ENCODE data around the gene HRAS. TPM values are rescaled to one million over a fixed set of nuclear protein-coding genes. Genes with fewer than 3 reads are reported as not detected.

Gene HRAS
- total and polyA plus RNA-seq, 2 donors (not counting 1 experiment from before 2014, with no cell fraction given) = 63.5 to 86.0 TPM

DNA sequence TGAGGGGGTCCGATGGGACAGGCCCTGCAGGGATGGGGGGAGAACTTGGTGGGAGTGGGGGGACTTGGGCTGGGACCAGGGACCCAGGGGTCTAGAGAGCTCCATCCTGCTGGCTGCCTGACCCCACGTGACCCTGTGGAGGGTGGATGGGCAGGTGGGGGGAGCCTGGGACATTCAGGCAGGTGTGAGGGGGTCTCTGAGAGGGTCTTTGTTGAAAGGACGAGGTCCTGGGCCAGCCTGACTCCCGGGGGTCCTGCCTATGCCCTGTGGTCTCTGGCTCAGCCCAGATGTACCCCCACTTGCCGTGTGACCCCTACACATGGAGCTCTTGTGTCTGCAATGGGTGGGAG is 9.4 kb upstream of the HRAS start:
- H3K27me3 Mint-ChIP-seq = no peaks in the 10 kb centered on the region
- Histone ChIP-seq H3K4me3 (ENCODE audit: control extremely low read depth in 1 of 5, extremely low read depth in 1 of 5, insufficient read depth in 1 of 5, low read depth in 2 of 5, low read length in 4 of 5) (no peak overlapping the region), H3K4me1 (ENCODE audit: control insufficient read depth in 2 of 2, insufficient read depth in 2 of 2, low read length in 2 of 2) (peaks cover 0 to 4% of the 10 kb centered on the region in 2 donors), H3K27me3 (replicated peaks in 1 of 4; ENCODE audit: control extremely low read depth in 1 of 4, control insufficient read depth in 3 of 4, insufficient read depth in 4 of 4, low read length in 3 of 4) (no peaks in the 10 kb centered on the region), H3K9ac (ENCODE audit: low read length) (no peak overlapping the region), H3K27ac (ENCODE audit: low read length in 2 of 2) (no peak overlapping the region), H3K36me3 (replicated peaks in 1 of 2; ENCODE audit: control extremely low read depth in 1 of 2, control insufficient read depth in 1 of 2, extremely low read depth in 1 of 2, insufficient read depth in 2 of 2, low read length in 1 of 2) (peaks cover 0 to 2% of the 10 kb centered on the region in 2 experiments), H3K9me3 (ENCODE audit: control extremely low read depth in 1 of 3, control insufficient read depth in 2 of 3, insufficient read depth in 1 of 3, low read length in 2 of 3) (no peaks in the 10 kb centered on the region), H2AFZ (ENCODE audit: insufficient read depth, low read depth, low read length, poor library complexity, severe bottlenecking) (no peak overlapping the region), H3K79me2 (ENCODE audit: control insufficient read depth, insufficient read depth, low read length) (peaks cover 14% of the 10 kb centered on the region), H3K4me2 (replicated peaks; ENCODE audit: low read depth, low read length, poor library complexity, severe bottlenecking) (no peak overlapping the region), H4K20me1 (ENCODE audit: control insufficient read depth, insufficient read depth, low read length, poor library complexity, severe bottlenecking) (no peaks in the 10 kb centered on the region)
- ChIA-PET POLR2A (no interaction called here), CTCF (interaction anchor here (0.6 to 1.2 kb wide), 4 partner anchors 9 to 178 kb away, joined by 3 to 5 read pairs (median 3); partner anchors contain the start of gene HRAS)
- no peak for ATAC-seq (ENCODE audit: low read depth)
- no peak for DNase-seq
- no peaks in the 10 kb centered on the region for H3K9me3 Mint-ChIP-seq (ENCODE audit: insufficient read depth)
- TF ChIP-seq, protein P1, sequence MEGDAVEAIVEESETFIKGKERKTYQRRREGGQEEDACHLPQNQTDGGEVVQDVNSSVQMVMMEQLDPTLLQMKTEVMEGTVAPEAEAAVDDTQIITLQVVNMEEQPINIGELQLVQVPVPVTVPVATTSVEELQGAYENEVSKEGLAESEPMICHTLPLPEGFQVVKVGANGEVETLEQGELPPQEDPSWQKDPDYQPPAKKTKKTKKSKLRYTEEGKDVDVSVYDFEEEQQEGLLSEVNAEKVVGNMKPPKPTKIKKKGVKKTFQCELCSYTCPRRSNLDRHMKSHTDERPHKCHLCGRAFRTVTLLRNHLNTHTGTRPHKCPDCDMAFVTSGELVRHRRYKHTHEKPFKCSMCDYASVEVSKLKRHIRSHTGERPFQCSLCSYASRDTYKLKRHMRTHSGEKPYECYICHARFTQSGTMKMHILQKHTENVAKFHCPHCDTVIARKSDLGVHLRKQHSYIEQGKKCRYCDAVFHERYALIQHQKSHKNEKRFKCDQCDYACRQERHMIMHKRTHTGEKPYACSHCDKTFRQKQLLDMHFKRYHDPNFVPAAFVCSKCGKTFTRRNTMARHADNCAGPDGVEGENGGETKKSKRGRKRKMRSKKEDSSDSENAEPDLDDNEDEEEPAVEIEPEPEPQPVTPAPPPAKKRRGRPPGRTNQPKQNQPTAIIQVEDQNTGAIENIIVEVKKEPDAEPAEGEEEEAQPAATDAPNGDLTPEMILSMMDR (IDR thresholded peaks at IDR 0.05) = no peak
- TF ChIP-seq EZH2 (IDR thresholded peaks at IDR 0.05; ENCODE audit: borderline replicate concordance, insufficient read depth, low read depth, low read length, poor library complexity, severe bottlenecking) = no peak
- no peak overlapping the region for H3K4me3 Mint-ChIP-seq
- intact Hi-C loops (cut with micrococcal nuclease) = no loop called here
- 86% methylated on average over 4 of the region's 5 CpGs for WGBS (ENCODE audit: insufficient coverage)
- peaks cover 2% of the 10 kb centered on the region for H3K4me1 Mint-ChIP-seq
- no peak overlapping the region for H3K27ac Mint-ChIP-seq

DNA sequence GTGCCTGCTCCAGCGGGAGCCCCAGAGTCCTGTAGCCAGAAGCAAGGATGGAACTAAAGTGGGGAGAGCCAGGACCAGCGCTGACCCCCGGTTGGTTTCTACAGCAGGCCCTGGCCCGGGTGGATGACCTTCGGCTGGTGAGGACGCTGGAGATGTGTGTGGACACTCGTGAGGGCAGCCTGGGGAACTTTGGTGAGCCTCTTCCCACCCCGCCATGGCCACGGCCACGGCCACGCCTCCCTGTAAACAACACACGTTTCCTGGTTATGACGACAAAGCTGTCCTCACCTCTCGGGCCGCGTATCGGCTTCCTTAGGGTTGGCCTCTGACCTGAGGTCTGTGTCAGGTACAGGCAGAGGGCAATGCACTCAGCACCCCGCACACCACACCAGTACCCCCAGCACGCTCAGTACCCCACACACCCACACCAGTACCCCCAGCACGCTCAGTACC is 6.1 kb upstream of the HRAS start:
- H3K36me3 ChIP-seq (replicated peaks in 1 of 2; ENCODE audit: control extremely low read depth in 1 of 2, control insufficient read depth in 1 of 2, extremely low read depth in 1 of 2, insufficient read depth in 2 of 2, low read length in 1 of 2) = peaks cover 0 to 2% of the 10 kb centered on the region in 2 experiments
- no peak overlapping the region for H3K4me3 ChIP-seq (ENCODE audit: control extremely low read depth in 1 of 5, extremely low read depth in 1 of 5, insufficient read depth in 1 of 5, low read depth in 2 of 5, low read length in 4 of 5)
- no peak overlapping the region for H3K27ac Mint-ChIP-seq
- DNase-seq (peak; percentile 18), ATAC-seq (ENCODE audit: low read depth) (no peak)
- no peaks in the 10 kb centered on the region for H3K27me3 Mint-ChIP-seq
- ChIA-PET POLR2A (no interaction called here), CTCF (no interaction called here)
- H3K4me2 ChIP-seq (replicated peaks; ENCODE audit: low read depth, low read length, poor library complexity, severe bottlenecking) = no peak overlapping the region
- no peaks in the 10 kb centered on the region for H3K9me3 Mint-ChIP-seq (ENCODE audit: insufficient read depth)
- no peak overlapping the region for H3K4me3 Mint-ChIP-seq
- peaks cover 19% of the 10 kb centered on the region for H3K4me1 Mint-ChIP-seq
- H2AFZ ChIP-seq (ENCODE audit: insufficient read depth, low read depth, low read length, poor library complexity, severe bottlenecking) = no peak overlapping the region
- no peaks in the 10 kb centered on the region for H3K27me3 ChIP-seq (replicated peaks in 1 of 4; ENCODE audit: control extremely low read depth in 1 of 4, control insufficient read depth in 3 of 4, insufficient read depth in 4 of 4, low read length in 3 of 4)
- 94% methylated on average over 17 of the region's 20 CpGs for WGBS (ENCODE audit: insufficient coverage)
- no peak overlapping the region for H3K9ac ChIP-seq (ENCODE audit: low read length)
- H4K20me1 ChIP-seq (ENCODE audit: control insufficient read depth, insufficient read depth, low read length, poor library complexity, severe bottlenecking) = no peaks in the 10 kb centered on the region
- no peaks in the 10 kb centered on the region for H3K9me3 ChIP-seq (ENCODE audit: control extremely low read depth in 1 of 3, control insufficient read depth in 2 of 3, insufficient read depth in 1 of 3, low read length in 2 of 3)
- intact Hi-C loops (cut with micrococcal nuclease) = no loop called here
- peaks cover 33% of the 10 kb centered on the region for H3K79me2 ChIP-seq (ENCODE audit: control insufficient read depth, insufficient read depth, low read length)
- TF ChIP-seq, protein P1 (IDR thresholded peaks at IDR 0.05) = no peak
- TF ChIP-seq EZH2 (IDR thresholded peaks at IDR 0.05; ENCODE audit: borderline replicate concordance, insufficient read depth, low read depth, low read length, poor library complexity, severe bottlenecking) = no peak
- no peak overlapping the region for H3K27ac ChIP-seq (ENCODE audit: low read length in 2 of 2)
- H3K4me1 ChIP-seq (ENCODE audit: control insufficient read depth in 2 of 2, insufficient read depth in 2 of 2, low read length in 2 of 2) = peaks cover 12 to 20% of the 10 kb centered on the region in 2 donors

Data from B cell (primary cell).